ENCODE measurements around the gene SQOR.

SQOR gene

GRCh38 chr15:45664451-45664850, 29.6 kb downstream of the SQOR start:
- no peak for DNase-seq

GRCh38 chr15:45665261-45665660, 30.4 kb downstream of the SQOR start:
- no peak for DNase-seq

- no peak for DNase-seq
Measured at GRCh38 chr15:45666119-45666875, 31.5 kb downstream of the SQOR start.

- no peak for DNase-seq
Measured at GRCh38 chr15:45667002-45667401, 32.2 kb downstream of the SQOR start.

GRCh38 chr15:45668386-45668785, 33.6 kb downstream of the SQOR start:
- no peak for DNase-seq

GRCh38 chr15:45669422-45669821, 34.6 kb downstream of the SQOR start:
- DNase-seq = no peak

- DNase-seq = no peak
Measured at GRCh38 chr15:45670091-45670490, 35.3 kb downstream of the SQOR start.

GRCh38 chr15:45670511-45670910, 35.7 kb downstream of the SQOR start:
- DNase-seq = no peak

- DNase-seq = no peak
Measured at GRCh38 chr15:45674677-45675076, 39.8 kb downstream of the SQOR start.

- no peak for DNase-seq
Measured at GRCh38 chr15:45677797-45678196, 43.0 kb downstream of the SQOR start.

GRCh38 chr15:45678459-45679178, 43.8 kb downstream of the SQOR start:
- DNase-seq = no peak

GRCh38 chr15:45684533-45684932, 49.7 kb downstream of the SQOR start:
- no peak for DNase-seq

- no peak for DNase-seq
Measured at GRCh38 chr15:45689616-45690015, 54.8 kb downstream of the SQOR start.

GRCh38 chr15:45690581-45691260, 55.9 kb downstream of the SQOR start:
- DNase-seq = no peak

GRCh38 chr15:45701108-45701507, 66.3 kb downstream of the SQOR start:
- DNase-seq = no peak

GRCh38 chr15:45702041-45702440, 67.2 kb downstream of the SQOR start:
- no peak for DNase-seq

GRCh38 chr15:45703670-45704328, 69.0 kb downstream of the SQOR start:
- DNase-seq = no peak

- DNase-seq = peak; percentile 32
Measured at GRCh38 chr15:45704329-45705249, 69.8 kb downstream of the SQOR start.

- DNase-seq = peak; percentile 65
Measured at GRCh38 chr15:45705510-45706473, 71.0 kb downstream of the SQOR start.

- DNase-seq = no peak
Measured at GRCh38 chr15:45710657-45711056, 75.8 kb downstream of the SQOR start.
